ENCODE results near the gene PPP1R3G. TPM values are rescaled to one million over a fixed set of nuclear protein-coding genes. Genes with fewer than 3 reads are reported as not detected.
A peak's percentile ranks its signal among the peaks of the same experiment; 100 is the strongest.

PPP1R3G gene
- polyA plus RNA-seq (2013, experiment 1 of 4) = 0.07 TPM
- polyA plus RNA-seq (2013, experiment 2 of 4) = 0.04 TPM
- polyA plus RNA-seq (2013, experiment 3 of 4) = not detected
- polyA plus RNA-seq (2013, experiment 4 of 4) = not detected

DNA sequence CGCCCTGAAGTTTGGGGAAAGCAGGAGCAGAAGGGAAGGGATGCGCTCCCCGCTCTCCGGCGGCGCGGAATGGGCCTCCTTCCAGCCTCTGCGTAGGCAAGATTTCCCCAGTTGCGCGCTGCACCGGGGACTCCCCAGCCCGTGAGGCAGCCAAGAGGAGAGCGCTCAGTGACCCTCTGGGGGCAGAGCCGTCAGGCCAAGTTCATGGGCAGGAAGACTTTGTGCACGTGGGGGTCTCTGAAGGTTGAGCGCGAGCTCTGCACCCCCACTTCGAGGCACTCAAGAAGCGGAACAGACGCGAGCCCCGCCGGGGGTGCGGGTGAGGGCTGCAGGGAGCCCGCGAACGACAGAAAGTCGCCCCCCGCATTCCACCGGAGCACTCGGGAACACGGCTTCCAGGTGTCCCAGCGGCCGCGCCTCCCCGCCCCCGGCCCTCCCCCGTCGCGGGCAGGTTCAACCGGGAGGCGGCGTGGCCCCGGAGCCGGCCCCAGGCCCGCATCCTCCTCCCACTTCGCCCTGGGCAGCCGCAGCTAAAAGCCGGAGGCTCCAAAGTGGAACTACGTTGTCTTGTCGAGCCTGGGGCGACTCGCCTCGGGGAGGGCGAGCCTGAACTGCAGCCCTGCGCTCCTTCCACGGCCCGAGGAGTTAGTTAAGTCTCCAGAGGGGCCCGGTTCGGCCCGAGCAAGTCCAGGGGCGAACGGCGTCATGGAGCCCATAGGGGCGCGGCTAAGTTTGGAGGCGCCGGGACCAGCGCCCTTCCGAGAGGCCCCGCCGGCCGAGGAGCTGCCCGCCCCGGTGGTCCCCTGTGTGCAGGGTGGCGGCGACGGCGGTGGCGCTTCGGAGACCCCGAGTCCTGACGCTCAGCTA, at the start of gene PPP1R3G:
Gene PPP1R3G (plus strand): TSS at position 561 of the 867 bp plus-strand sequence. CDS start 145 bp downstream, at position 706.
- peaks cover 7% of the 10 kb centered on the region for H3K4me1 ChIP-seq (ENCODE audit: control insufficient read depth, insufficient read depth, low read length)
- no peaks in the 10 kb centered on the region for H3K9me3 ChIP-seq (ENCODE audit: control insufficient read depth, low read length)
- H3K27ac ChIP-seq (ENCODE audit: insufficient read depth, low read depth, low read length, poor library complexity, severe bottlenecking) = no peak within 1 kb of the TSS
- H3K4me3 ChIP-seq (ENCODE audit: insufficient read depth, low read depth, low read length) = peak within 1 kb of the TSS; percentile 45
- H3K36me3 ChIP-seq (ENCODE audit: control insufficient read depth, insufficient read depth, low read length) = no peaks in the 10 kb centered on the region
- 0 to 1% methylated on average over 83 of the region's 83 CpGs for WGBS, 2 experiments
- H3K27me3 ChIP-seq (ENCODE audit: control insufficient read depth, insufficient read depth, low read length, poor library complexity, severe bottlenecking) = peaks cover 56% of the 10 kb centered on the region

DNA sequence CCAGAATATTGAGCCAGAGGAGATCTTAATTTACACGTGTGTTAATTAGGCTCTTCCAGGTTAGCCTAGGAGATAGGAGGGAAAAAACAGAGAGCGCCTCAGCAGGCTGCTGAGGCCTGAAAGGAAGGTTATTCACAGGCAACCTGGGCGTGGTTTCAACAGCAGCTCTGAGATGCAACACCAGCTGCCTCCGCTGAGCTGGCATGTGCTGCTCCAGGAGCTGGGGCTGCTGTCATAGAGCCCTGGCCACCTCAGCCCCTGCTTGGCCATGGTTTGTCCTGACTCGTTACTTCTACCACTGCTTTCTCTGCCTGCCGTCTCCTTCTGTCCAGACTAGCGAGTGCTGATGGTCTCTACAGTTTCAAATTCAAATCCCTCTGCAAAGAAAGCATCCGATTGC, 48.9 kb upstream of the PPP1R3G start:
- Histone ChIP-seq H3K27ac (ENCODE audit: insufficient read depth, low read depth, low read length, poor library complexity, severe bottlenecking) (no peak overlapping the region), H3K9me3 (ENCODE audit: control insufficient read depth, low read length) (no peaks in the 10 kb centered on the region), H3K36me3 (ENCODE audit: control insufficient read depth, insufficient read depth, low read length) (no peaks in the 10 kb centered on the region), H3K4me3 (ENCODE audit: insufficient read depth, low read depth, low read length) (no peak overlapping the region), H3K4me1 (ENCODE audit: control insufficient read depth, insufficient read depth, low read length) (peaks cover 15% of the 10 kb centered on the region), H3K27me3 (ENCODE audit: control insufficient read depth, insufficient read depth, low read length, poor library complexity, severe bottlenecking) (no peaks in the 10 kb centered on the region)
- WGBS, 2 experiments = 27 to 30% methylated on average over 8 of the region's 8 CpGs

DNA sequence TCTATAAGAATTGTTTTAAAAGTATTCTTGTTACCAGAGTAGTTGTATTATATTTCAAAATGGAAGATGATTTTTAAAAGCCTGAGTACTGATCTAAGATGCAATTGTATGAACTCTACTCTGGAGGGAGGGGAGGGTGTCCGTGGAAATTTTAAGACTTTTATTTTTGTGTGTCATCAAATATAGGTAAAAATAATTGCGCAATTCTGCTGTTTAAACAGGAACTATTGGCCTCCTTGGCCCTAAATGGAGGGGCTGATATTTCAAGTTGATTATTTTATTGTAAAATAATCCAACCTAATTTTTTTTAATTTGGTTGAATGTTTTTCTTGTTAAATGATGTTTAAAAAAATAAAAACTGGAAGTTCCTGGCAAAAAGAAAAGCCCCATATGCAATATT, 43.2 kb upstream of the PPP1R3G start:
- 95 to 98% methylated on average over 2 of the region's 2 CpGs for WGBS, 2 experiments
- Histone ChIP-seq H3K27ac (ENCODE audit: insufficient read depth, low read depth, low read length, poor library complexity, severe bottlenecking) (no peak overlapping the region), H3K36me3 (ENCODE audit: control insufficient read depth, insufficient read depth, low read length) (no peaks in the 10 kb centered on the region), H3K27me3 (ENCODE audit: control insufficient read depth, insufficient read depth, low read length, poor library complexity, severe bottlenecking) (no peaks in the 10 kb centered on the region), H3K9me3 (ENCODE audit: control insufficient read depth, low read length) (no peaks in the 10 kb centered on the region), H3K4me1 (ENCODE audit: control insufficient read depth, insufficient read depth, low read length) (no peaks in the 10 kb centered on the region), H3K4me3 (ENCODE audit: insufficient read depth, low read depth, low read length) (no peak overlapping the region)

DNA sequence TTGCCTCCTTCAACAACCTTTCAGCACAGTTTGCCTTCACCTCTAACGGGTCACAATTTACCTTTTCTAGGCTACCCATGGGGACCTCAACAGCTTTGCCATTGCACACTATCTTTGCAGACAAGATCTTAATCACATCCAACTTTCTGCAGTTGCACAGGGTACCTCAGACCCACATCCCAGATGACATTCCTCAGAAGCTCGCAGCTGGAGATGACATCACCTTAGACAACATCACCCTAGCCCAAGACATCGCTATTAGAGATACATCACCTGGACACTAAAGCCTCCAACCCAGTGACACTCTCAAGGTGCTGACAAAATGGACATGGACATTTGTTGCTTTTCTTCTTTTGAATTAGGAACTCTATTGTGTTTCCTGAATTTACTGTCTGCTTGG, 42.7 kb upstream of the PPP1R3G start:
- no peaks in the 10 kb centered on the region for H3K27me3 ChIP-seq (ENCODE audit: control insufficient read depth, insufficient read depth, low read length, poor library complexity, severe bottlenecking)
- no peak overlapping the region for H3K27ac ChIP-seq (ENCODE audit: insufficient read depth, low read depth, low read length, poor library complexity, severe bottlenecking)
- no peaks in the 10 kb centered on the region for H3K4me1 ChIP-seq (ENCODE audit: control insufficient read depth, insufficient read depth, low read length)
- H3K36me3 ChIP-seq (ENCODE audit: control insufficient read depth, insufficient read depth, low read length) = no peaks in the 10 kb centered on the region
- no peaks in the 10 kb centered on the region for H3K9me3 ChIP-seq (ENCODE audit: control insufficient read depth, low read length)
- no peak overlapping the region for H3K4me3 ChIP-seq (ENCODE audit: insufficient read depth, low read depth, low read length)
- WGBS, 2 experiments = 91 to 95% methylated on average over 3 of the region's 3 CpGs

DNA sequence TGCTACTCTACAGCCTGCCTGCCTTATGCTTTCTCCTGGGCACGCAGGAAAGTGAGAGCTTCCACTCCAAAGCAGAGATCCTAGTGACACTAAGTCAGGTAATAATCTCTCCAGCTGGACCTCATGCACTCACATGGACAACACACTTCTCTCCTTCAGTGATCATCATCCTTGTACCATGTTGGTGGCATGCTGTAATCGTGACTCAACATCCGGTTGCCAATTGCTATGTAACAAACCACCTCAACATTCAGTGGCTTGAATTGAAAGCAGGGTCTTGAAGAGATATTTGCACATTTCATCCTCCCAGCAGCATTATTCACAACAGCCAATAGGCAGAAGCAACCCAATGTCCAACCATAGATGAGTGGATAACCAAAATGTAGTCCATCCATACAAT, 40.3 kb upstream of the PPP1R3G start:
- WGBS, 2 experiments = 91 to 96% methylated on average over 3 of the region's 3 CpGs
- Histone ChIP-seq H3K36me3 (ENCODE audit: control insufficient read depth, insufficient read depth, low read length) (no peaks in the 10 kb centered on the region), H3K4me3 (ENCODE audit: insufficient read depth, low read depth, low read length) (no peak overlapping the region), H3K9me3 (ENCODE audit: control insufficient read depth, low read length) (no peaks in the 10 kb centered on the region), H3K27ac (ENCODE audit: insufficient read depth, low read depth, low read length, poor library complexity, severe bottlenecking) (no peak overlapping the region), H3K27me3 (ENCODE audit: control insufficient read depth, insufficient read depth, low read length, poor library complexity, severe bottlenecking) (no peaks in the 10 kb centered on the region), H3K4me1 (ENCODE audit: control insufficient read depth, insufficient read depth, low read length) (no peaks in the 10 kb centered on the region)

DNA sequence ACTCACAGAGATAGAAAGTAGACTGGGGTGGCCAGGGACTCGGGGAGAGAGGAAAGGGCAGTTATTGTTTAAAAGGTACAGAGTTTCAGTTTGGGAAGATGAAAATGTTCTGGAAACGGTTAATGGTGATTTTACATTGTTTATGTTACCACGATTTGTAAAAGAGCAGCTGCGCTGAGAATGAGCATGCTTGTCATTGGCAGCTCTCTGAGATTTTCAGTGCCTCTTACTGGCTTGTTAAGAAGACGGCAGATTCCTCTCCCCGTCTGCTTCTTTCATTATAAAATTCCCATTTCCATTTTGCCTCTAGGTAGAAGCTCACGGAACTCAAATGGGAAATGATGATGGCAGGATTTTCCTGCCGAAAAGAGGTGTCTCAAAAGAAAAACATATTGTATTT, 39.7 kb upstream of the PPP1R3G start:
- Histone ChIP-seq H3K4me1 (ENCODE audit: control insufficient read depth, insufficient read depth, low read length) (no peaks in the 10 kb centered on the region), H3K4me3 (ENCODE audit: insufficient read depth, low read depth, low read length) (no peak overlapping the region), H3K36me3 (ENCODE audit: control insufficient read depth, insufficient read depth, low read length) (no peaks in the 10 kb centered on the region), H3K27ac (ENCODE audit: insufficient read depth, low read depth, low read length, poor library complexity, severe bottlenecking) (no peak overlapping the region), H3K27me3 (ENCODE audit: control insufficient read depth, insufficient read depth, low read length, poor library complexity, severe bottlenecking) (no peaks in the 10 kb centered on the region), H3K9me3 (ENCODE audit: control insufficient read depth, low read length) (no peaks in the 10 kb centered on the region)
- WGBS, 2 experiments = 90 to 94% methylated on average over 8 of the region's 8 CpGs

DNA sequence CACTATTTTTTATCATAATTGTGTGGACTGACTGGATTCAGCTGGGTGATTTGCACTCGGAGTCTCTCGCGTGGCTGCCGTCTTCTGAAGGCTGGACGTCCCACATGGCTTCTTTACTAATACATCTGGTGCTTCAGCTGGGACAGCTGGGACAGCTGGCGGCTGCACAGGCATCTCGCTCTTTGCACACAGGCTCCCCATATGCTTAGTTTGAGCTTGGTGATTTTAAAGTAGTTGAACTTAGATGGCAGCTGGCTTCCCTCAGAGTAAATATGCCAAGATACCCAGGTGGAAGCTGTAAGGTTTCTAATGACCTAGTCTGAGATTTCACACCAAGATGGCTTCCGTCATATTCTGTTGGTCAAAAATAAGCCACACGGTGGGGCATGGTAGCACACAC, 38.7 kb upstream of the PPP1R3G start:
- no peaks in the 10 kb centered on the region for H3K9me3 ChIP-seq (ENCODE audit: control insufficient read depth, low read length)
- H3K36me3 ChIP-seq (ENCODE audit: control insufficient read depth, insufficient read depth, low read length) = no peaks in the 10 kb centered on the region
- H3K4me3 ChIP-seq (ENCODE audit: insufficient read depth, low read depth, low read length) = no peak overlapping the region
- no peaks in the 10 kb centered on the region for H3K27me3 ChIP-seq (ENCODE audit: control insufficient read depth, insufficient read depth, low read length, poor library complexity, severe bottlenecking)
- WGBS, 2 experiments = 97 to 98% methylated on average over 9 of the region's 9 CpGs
- no peaks in the 10 kb centered on the region for H3K4me1 ChIP-seq (ENCODE audit: control insufficient read depth, insufficient read depth, low read length)
- no peak overlapping the region for H3K27ac ChIP-seq (ENCODE audit: insufficient read depth, low read depth, low read length, poor library complexity, severe bottlenecking)

DNA sequence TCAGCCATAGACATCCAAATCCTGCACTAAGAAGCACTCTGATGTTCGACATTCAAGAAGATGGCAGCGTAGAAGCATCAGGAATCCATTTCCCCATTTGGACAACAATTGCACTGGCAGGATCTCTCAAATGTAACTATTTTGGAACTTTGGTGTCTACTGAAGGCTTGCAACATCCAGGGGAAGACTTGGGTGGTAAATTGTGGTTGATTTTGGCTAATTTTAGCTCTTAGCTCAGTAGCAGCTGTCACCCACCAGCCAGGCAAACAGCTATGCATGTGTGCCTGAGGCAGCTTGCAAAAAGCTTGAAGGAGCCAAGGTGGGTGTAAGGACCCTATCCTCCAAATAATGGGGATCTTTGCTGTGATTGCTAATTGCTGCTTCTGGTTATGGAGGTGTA, 35.1 kb upstream of the PPP1R3G start:
- H3K27me3 ChIP-seq (ENCODE audit: control insufficient read depth, insufficient read depth, low read length, poor library complexity, severe bottlenecking) = no peaks in the 10 kb centered on the region
- no peak overlapping the region for H3K4me3 ChIP-seq (ENCODE audit: insufficient read depth, low read depth, low read length)
- H3K9me3 ChIP-seq (ENCODE audit: control insufficient read depth, low read length) = no peaks in the 10 kb centered on the region
- no peaks in the 10 kb centered on the region for H3K4me1 ChIP-seq (ENCODE audit: control insufficient read depth, insufficient read depth, low read length)
- WGBS, 2 experiments = 93 to 98% methylated on average over 2 of the region's 2 CpGs
- no peak overlapping the region for H3K27ac ChIP-seq (ENCODE audit: insufficient read depth, low read depth, low read length, poor library complexity, severe bottlenecking)
- H3K36me3 ChIP-seq (ENCODE audit: control insufficient read depth, insufficient read depth, low read length) = no peaks in the 10 kb centered on the region

DNA sequence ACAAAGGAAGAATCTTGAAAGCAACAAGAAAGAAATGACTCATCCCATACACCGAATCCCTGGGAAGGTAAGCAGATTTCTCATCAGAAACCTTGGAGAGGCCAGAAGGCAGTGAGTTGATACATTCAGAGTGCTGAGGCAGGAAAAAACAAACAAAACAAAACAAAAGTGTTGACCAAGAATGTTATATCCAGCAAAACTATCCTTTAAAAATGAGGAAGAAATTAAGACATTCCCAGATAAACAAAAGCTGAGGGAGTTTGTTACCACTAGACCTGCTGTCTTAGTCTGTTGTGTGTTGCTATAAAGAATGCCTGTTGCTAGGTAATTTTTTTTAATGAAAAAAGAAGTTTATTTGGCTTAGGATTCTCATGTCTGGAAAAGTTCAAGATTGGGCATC, 33.7 kb upstream of the PPP1R3G start:
- H3K4me3 ChIP-seq (ENCODE audit: insufficient read depth, low read depth, low read length) = no peak overlapping the region
- H3K36me3 ChIP-seq (ENCODE audit: control insufficient read depth, insufficient read depth, low read length) = no peaks in the 10 kb centered on the region
- H3K27me3 ChIP-seq (ENCODE audit: control insufficient read depth, insufficient read depth, low read length, poor library complexity, severe bottlenecking) = no peaks in the 10 kb centered on the region
- H3K4me1 ChIP-seq (ENCODE audit: control insufficient read depth, insufficient read depth, low read length) = no peaks in the 10 kb centered on the region
- no peaks in the 10 kb centered on the region for H3K9me3 ChIP-seq (ENCODE audit: control insufficient read depth, low read length)
- WGBS, 2 experiments = 89 to 100% methylated on average over 1 of the region's 1 CpG
- H3K27ac ChIP-seq (ENCODE audit: insufficient read depth, low read depth, low read length, poor library complexity, severe bottlenecking) = no peak overlapping the region

DNA sequence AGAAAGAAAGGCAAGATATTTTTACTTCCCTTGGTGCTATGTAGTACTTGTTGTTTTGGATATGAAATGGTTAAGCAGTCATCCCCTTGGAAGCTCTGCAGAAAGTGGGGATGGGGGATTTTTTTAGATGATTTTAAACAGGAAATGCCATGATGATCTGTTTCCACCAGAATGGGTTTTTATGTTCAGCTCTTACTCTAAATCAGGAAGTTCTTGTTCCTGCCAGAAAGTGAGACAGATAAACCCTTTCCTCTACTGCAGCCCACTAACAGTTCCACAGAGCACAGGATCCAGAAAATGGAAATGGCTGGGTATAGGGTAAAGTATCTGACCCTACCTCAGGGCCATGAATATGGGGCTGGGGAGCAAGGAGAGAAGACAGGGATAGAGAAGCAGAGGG, 32.1 kb upstream of the PPP1R3G start:
- no peaks in the 10 kb centered on the region for H3K9me3 ChIP-seq (ENCODE audit: control insufficient read depth, low read length)
- H3K4me3 ChIP-seq (ENCODE audit: insufficient read depth, low read depth, low read length) = no peak overlapping the region
- no peaks in the 10 kb centered on the region for H3K36me3 ChIP-seq (ENCODE audit: control insufficient read depth, insufficient read depth, low read length)
- H3K4me1 ChIP-seq (ENCODE audit: control insufficient read depth, insufficient read depth, low read length) = no peaks in the 10 kb centered on the region
- H3K27me3 ChIP-seq (ENCODE audit: control insufficient read depth, insufficient read depth, low read length, poor library complexity, severe bottlenecking) = no peaks in the 10 kb centered on the region
- H3K27ac ChIP-seq (ENCODE audit: insufficient read depth, low read depth, low read length, poor library complexity, severe bottlenecking) = no peak overlapping the region
